GM12874 (cell line): ENCODE measurements around the gene DNAJC3.

Source experiments
- TF ChIP-seq, protein P1 (sequence below): IDR thresholded peaks from 2 replicates; pipeline ENCODE4 v1.5.1; 2011; ENCODE audit warnings: low read depth, mild to moderate bottlenecking, control low read depth, low read length, moderate library complexity; ENCODE audit not compliant: insufficient read depth

The DNAJC3 gene

DNA sequence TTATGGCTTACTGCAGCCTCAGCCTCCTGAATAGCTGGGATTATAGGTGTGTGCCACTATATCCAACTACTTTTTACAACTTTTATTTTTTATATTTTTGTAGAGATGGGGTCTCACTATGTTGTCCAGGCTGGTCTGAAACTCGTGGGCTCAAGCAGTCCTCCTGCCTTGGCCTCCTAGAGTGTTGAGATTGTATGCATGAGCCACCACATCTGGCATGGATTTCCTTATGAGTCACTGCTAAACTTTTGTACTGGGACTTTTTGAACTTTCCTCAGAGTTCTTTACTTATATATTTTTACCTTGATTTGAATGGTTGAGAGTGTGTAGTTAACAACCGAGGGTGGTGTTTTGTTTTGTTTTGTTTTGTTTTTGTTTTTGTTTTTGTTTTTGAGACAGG lies 33.4 kb downstream of the DNAJC3 start:
- TF ChIP-seq, protein P1, sequence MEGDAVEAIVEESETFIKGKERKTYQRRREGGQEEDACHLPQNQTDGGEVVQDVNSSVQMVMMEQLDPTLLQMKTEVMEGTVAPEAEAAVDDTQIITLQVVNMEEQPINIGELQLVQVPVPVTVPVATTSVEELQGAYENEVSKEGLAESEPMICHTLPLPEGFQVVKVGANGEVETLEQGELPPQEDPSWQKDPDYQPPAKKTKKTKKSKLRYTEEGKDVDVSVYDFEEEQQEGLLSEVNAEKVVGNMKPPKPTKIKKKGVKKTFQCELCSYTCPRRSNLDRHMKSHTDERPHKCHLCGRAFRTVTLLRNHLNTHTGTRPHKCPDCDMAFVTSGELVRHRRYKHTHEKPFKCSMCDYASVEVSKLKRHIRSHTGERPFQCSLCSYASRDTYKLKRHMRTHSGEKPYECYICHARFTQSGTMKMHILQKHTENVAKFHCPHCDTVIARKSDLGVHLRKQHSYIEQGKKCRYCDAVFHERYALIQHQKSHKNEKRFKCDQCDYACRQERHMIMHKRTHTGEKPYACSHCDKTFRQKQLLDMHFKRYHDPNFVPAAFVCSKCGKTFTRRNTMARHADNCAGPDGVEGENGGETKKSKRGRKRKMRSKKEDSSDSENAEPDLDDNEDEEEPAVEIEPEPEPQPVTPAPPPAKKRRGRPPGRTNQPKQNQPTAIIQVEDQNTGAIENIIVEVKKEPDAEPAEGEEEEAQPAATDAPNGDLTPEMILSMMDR, result no peak

DNA sequence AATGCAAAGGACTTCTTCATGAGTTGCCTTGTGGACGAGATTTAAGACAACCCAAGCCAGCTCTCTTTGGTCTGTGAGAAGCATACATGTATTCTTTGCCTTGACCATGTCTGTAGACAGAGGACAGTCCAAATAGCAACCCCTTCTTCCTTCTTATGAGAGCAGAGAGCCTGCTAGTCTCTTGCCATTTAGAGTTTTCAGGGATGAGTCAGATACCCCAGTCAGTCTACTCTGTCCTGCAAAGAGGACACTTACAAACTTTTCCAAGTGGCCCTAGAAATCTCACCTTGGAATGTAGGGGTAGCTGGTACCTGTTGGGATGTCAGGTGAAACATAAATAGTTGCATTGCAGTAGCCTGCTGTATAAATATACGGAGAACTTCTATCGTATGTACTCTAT lies 36.7 kb downstream of the DNAJC3 start:
- TF ChIP-seq, protein P1, result no peak

DNA sequence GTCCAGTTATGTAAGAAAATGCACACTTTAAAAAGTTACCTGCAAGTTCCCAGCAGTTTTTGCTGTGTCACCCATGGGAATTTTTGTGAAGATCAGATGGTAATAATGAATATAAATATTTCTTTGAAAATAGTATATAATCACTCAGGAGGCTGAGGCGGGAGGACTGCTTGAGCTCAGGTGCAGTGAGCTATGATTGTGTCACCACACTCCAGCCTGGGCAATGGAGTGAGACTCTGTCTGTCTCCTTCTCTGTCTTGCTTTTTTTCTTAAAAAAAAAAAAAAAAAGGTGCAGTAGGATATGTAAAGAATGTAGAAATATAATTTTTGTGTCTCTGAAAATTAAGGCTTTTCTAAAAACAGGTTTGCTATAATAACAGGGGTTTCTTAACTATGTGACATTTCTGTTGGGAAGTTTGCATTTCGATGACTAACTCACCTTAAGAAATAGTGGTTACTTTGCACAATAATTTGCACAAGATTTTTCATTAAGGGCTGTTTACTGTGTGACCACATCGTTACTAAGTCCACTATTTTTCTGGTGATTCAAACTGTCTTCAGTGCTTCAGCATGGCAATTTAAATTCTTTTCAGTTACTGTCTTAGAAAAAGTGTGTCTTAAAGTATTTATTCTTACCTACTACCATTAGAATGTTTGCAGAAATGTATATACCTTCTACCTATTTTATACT lies 37.3 kb downstream of the DNAJC3 start:
- TF ChIP-seq, protein P1, result no peak

DNA sequence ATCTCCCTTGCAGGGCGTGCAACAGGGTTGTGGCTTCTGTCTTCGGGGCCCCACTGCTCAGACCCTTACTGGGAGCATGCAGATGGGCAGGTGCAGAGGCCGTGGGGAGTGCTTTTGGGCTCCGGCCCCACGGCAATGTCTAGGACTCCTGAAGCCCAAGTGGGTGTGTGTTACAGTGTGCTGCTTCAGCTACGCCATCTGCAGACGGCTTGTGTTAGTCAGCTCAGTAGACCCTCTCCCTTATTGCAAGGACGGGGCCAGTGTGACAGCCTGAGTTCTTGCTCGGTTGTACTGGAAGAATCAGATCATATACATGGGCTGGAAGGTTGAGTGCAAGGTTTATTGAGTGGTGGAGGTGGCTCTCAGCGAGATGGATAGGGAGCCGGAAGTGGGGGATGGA lies 39.3 kb downstream of the DNAJC3 start:
- TF ChIP-seq, protein P1, result no peak

DNA sequence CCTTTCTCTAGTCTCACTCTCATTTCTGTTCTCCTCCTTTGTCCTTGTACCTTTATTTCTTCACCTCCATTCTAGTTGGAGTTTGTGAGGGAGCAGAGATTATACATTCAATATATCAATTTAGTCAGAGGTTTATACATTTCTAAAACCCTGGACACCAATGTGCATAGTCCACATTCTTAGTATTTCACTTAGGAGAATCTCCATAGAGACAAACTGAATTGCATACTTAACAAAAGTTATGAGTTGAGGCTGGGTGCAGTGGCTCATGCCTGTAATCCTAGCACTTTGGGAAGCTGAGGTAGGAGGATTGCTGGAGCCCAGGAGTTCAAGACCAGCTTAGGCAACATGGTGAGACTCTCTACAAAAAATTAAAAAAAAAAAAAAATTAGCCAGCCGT lies 45.3 kb downstream of the DNAJC3 start:
- TF ChIP-seq, protein P1, result no peak

DNA sequence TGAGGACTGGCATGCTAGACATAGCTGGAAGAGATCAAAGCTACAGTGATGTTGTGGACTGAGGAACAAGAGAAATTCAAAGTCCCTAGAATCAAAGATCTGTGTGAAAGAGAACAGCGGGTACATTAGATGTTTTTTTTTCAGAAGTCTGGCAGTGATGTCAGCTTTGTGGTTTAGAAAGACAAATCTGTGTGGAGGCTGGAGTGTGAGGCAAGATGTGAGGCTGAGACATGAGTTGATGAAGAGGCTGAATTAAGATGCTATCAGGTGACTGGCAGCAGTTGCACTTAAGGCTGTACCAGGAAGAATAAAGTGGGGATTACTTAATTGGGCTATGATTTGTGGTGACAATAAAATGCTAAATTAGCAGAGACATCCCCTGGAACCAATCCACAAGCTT lies 46.5 kb downstream of the DNAJC3 start:
- TF ChIP-seq, protein P1, result no peak

DNA sequence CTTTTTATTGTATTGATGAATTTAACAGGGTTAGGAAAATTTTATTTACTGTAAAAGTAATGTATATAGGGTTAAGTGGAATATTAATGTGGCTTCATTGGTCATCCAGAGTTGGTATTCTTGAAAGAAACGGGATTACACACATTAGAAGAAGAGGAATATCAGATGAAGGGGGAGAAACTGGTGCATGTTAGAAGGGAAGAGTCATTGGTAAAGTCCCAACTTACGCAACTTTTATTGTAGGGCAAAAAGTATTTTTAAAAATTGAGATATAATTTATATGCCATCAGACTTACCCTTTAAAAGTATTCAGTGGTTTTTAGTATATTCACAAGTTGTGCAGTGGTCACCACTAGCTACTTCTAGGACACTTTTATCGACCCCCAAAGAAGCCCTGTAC lies 47.3 kb downstream of the DNAJC3 start:
- TF ChIP-seq, protein P1, result no peak
